Smooth muscle cell (in vitro differentiated cells): ENCODE measurements around the gene HHAT. TPM values are rescaled to one million over a fixed set of nuclear protein-coding genes. Genes with fewer than 3 reads are reported as not detected.

ENCODE experiments used
- DNase-seq: peaks from one replicate; lab custom pipeline; 2025; ENCODE audit not compliant: unreplicated experiment; lab: John Stamatoyannopoulos, UW
- H2AFZ ChIP-seq: fragments of 200-600 bp; sonication (generic); 2 replicates; pipeline ENCODE4 v1.6.0; 2016; ENCODE audit warnings: antibody characterized with exemption, low read depth, mild to moderate bottlenecking
- H3F3A ChIP-seq: fragments of 200-600 bp; sonication (generic); 2 replicates; pipeline ENCODE4 v1.6.0; 2017; ENCODE audit warnings: antibody characterized with exemption, low read depth
- H3K27ac ChIP-seq: fragments of 200-600 bp; sonication (generic); 2 replicates; pipeline ENCODE4 v1.5.1; 2016; ENCODE audit warnings: low read depth, mild to moderate bottlenecking
- H3K27me3 ChIP-seq: fragments of 200-600 bp; sonication (generic); 2 replicates; pipeline ENCODE4 v1.6.1; 2016; ENCODE audit warnings: low read depth, mild to moderate bottlenecking
- H3K36me3 ChIP-seq: fragments of 200-600 bp; sonication (generic); 2 replicates; pipeline ENCODE4 v1.5.1; 2016; ENCODE audit warnings: low read depth
- H3K4me1 ChIP-seq: fragments of 200-600 bp; sonication (generic); 2 replicates; pipeline ENCODE4 v1.5.1; 2016; ENCODE audit warnings: low read depth
- H3K4me2 ChIP-seq: fragments of 200-600 bp; sonication (generic); 2 replicates; pipeline ENCODE4 v1.6.0; 2016; ENCODE audit warnings: mild to moderate bottlenecking
- H3K4me3 ChIP-seq: fragments of 200-600 bp; sonication (generic); 2 replicates; pipeline ENCODE4 v1.5.1; 2016; ENCODE audit warnings: mild to moderate bottlenecking
- H3K79me2 ChIP-seq: fragments of 200-600 bp; sonication (generic); 2 replicates; pipeline ENCODE4 v1.6.0; 2016; ENCODE audit warnings: low read depth, mild to moderate bottlenecking
- H3K9ac ChIP-seq: fragments of 200-600 bp; sonication (generic); 2 replicates; pipeline ENCODE4 v1.6.0; 2016; ENCODE audit warnings: low read depth
- H3K9me3 ChIP-seq: fragments of 200-600 bp; sonication (generic); replicated peaks from 2 replicates; pipeline ENCODE4 v1.5.1; 2016; ENCODE audit warnings: low read depth
- H4K20me1 ChIP-seq: fragments of 200-600 bp; sonication (generic); 2 replicates; pipeline ENCODE4 v1.6.0; 2016; ENCODE audit warnings: low read depth
- WGBS: methylation state at CpG from one replicate; pipeline ENCODE4 v1.1.7; 2016; ENCODE audit warnings: low lambda C conversion rate; 5-methylcytosine and 5-hydroxymethylcytosine counted together
- polyA plus RNA-seq: library from polyadenylated mRNA; unstranded; fragments of >200 nt; fragmentation: Nextera tagmentation; extraction: Ambion mirVana; gene quantifications from 2 replicates; pipeline ENCODE4 v1.2.1, GENCODE V29; 2016
- total RNA-seq: library from RNA; depleted of rRNA; stranded (reverse); fragments of >200 nt; gene quantifications from 2 replicates; pipeline ENCODE4 v1.2.3, GENCODE V29; 2014
- TF ChIP-seq, protein P1 (sequence below): fragments of 200-600 bp; sonication (generic); IDR thresholded peaks from 2 replicates; pipeline ENCODE4 v1.5.1; 2017; ENCODE audit warnings: borderline replicate concordance, mild to moderate bottlenecking, antibody characterized with exemption; ENCODE audit not compliant: insufficient read depth, poor library complexity, severe bottlenecking

Gene HHAT
- total and polyA plus RNA-seq, 2 experiments from 2014 or later: 4.6 to 9.8 TPM

DNA sequence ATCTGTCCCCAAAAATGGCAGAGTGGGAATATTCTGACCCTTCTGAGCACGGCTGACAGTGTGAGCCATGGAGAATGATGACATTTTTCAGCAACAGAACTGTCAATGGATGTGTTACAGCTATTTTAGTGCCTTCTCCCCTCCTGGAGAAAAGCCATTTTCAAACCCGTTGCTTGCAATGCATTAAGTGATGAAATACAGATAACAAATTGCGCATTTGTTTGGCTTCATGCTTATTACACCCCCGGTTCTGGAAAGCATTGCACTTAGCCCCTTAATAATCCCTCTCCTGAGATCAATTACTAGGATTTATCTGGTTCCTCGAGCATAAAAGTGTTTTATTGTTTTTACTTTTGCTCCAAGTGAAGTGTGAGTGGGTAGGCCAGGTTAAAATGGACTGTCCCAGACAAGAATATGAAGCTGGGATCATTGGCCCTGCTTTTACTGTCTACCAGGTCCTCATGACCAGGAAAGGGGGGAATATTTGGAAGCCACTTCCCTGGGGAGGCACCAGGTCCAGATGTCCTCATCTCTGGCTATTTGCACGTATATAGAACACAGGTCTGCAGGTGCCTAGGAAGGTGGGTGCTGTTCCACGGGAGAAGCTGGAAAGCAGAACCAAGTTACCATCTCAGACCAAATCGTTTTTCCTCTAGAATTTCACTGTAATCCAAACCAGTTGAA is 37.5 kb upstream of the HHAT start:
- no peaks in the 10 kb centered on the region for H3K79me2 ChIP-seq
- H3F3A ChIP-seq: peaks cover 19% of the 10 kb centered on the region
- no peaks in the 10 kb centered on the region for H3K27me3 ChIP-seq
- peak overlapping the region; percentile 88 for H3K4me2 ChIP-seq
- TF ChIP-seq, protein P1, sequence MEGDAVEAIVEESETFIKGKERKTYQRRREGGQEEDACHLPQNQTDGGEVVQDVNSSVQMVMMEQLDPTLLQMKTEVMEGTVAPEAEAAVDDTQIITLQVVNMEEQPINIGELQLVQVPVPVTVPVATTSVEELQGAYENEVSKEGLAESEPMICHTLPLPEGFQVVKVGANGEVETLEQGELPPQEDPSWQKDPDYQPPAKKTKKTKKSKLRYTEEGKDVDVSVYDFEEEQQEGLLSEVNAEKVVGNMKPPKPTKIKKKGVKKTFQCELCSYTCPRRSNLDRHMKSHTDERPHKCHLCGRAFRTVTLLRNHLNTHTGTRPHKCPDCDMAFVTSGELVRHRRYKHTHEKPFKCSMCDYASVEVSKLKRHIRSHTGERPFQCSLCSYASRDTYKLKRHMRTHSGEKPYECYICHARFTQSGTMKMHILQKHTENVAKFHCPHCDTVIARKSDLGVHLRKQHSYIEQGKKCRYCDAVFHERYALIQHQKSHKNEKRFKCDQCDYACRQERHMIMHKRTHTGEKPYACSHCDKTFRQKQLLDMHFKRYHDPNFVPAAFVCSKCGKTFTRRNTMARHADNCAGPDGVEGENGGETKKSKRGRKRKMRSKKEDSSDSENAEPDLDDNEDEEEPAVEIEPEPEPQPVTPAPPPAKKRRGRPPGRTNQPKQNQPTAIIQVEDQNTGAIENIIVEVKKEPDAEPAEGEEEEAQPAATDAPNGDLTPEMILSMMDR: no peak
- H3K4me1 ChIP-seq: peaks cover 35% of the 10 kb centered on the region
- no peak overlapping the region for H2AFZ ChIP-seq
- H3K27ac ChIP-seq: no peak overlapping the region
- 56% methylated on average over 8 of the region's 8 CpGs for WGBS
- H3K9me3 ChIP-seq: no peaks in the 10 kb centered on the region
- no peak overlapping the region for H3K4me3 ChIP-seq
- DNase-seq: no peak
- no peaks in the 10 kb centered on the region for H3K36me3 ChIP-seq
- no peak overlapping the region for H3K9ac ChIP-seq
- no peaks in the 10 kb centered on the region for H4K20me1 ChIP-seq

DNA sequence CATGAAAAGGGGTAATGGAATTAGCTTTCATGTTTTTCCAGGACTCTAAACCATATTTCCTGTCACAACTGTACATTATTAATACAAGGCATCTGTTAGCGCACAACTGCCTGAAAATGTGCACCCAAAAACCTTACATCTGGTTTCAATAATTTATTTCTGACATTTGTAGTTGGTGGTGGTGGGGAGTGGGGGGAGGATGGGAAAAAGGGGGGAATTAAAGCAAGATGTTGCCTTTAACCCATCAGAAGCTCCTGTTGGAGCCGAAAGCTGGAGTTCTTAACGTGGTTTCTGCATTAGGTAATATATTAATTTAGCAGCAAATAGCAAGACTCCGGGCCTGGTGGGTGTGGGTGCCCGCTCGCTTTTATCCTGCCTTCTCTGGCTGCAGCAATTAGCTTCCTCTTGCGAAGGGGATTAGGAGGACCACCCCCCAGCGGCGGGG is 36.9 kb upstream of the HHAT start:
- Histone ChIP-seq H3F3A (peaks cover 21% of the 10 kb centered on the region), H3K9ac (peak overlapping the region; percentile 65), H3K4me1 (peaks cover 35% of the 10 kb centered on the region), H3K79me2 (no peaks in the 10 kb centered on the region), H3K27me3 (no peaks in the 10 kb centered on the region), H3K9me3 (no peaks in the 10 kb centered on the region), H3K4me3 (peak overlapping the region; percentile 50), H2AFZ (peak overlapping the region; percentile 77), H3K27ac (peak overlapping the region; percentile 5), H3K36me3 (no peaks in the 10 kb centered on the region), H3K4me2 (peak overlapping the region; percentile 88), H4K20me1 (no peaks in the 10 kb centered on the region)
- DNase-seq: no peak
- WGBS: 12% methylated on average over 9 of the region's 9 CpGs
- TF ChIP-seq, protein P1: no peak

DNA sequence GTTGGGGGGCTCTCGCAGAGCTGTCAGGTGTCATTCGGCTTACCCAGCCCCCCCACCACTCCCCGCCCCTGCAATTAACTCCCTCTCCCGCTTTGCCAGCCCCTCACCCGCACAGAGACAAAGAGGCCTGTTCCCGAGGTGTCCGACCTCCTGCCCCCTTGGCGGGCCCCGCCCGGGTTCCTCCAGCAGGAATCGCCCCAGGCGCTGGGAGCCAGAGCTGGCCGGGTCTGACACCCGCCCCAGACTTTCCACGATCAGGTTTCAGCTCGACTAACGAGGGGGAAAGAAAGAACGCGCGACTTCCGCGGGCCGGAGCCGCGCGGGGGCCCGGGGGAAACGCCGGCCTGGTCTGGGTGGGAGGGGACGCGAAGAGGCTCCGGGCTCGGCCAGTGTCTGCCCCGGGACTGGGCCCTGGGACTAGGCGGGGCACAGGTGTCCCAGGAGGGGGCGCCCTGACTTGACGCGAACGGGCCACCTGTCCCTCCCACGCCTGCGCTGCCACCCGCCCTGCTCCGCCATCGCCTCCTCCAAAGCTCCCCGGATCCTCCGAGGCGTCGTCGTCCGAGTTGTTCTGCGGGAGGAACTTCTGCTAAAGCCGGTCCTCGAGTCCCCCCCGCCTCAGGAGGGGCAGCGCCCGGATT is 36.4 kb upstream of the HHAT start:
- Histone ChIP-seq H3K27me3 (no peaks in the 10 kb centered on the region), H3K9ac (peak overlapping the region; percentile 65), H3F3A (peaks cover 21% of the 10 kb centered on the region), H3K27ac (peak overlapping the region; percentile 5), H4K20me1 (no peaks in the 10 kb centered on the region), H3K36me3 (no peaks in the 10 kb centered on the region), H3K79me2 (no peaks in the 10 kb centered on the region), H3K4me3 (peak overlapping the region; percentile 50), H3K9me3 (no peaks in the 10 kb centered on the region), H3K4me2 (peak overlapping the region; percentile 88), H3K4me1 (peaks cover 35% of the 10 kb centered on the region), H2AFZ (peak overlapping the region; percentile 77)
- WGBS: 3% methylated on average over 55 of the region's 56 CpGs
- TF ChIP-seq, protein P1: peak; percentile 27
- DNase-seq: no peak
